ENCODE data around the gene KIF7.
"Not testable (repeated sequence)": the region's sequence is repeated elsewhere in the genome, so short reads cannot be mapped to it uniquely, and the experiment has no call there.

KIF7 gene, protein sequence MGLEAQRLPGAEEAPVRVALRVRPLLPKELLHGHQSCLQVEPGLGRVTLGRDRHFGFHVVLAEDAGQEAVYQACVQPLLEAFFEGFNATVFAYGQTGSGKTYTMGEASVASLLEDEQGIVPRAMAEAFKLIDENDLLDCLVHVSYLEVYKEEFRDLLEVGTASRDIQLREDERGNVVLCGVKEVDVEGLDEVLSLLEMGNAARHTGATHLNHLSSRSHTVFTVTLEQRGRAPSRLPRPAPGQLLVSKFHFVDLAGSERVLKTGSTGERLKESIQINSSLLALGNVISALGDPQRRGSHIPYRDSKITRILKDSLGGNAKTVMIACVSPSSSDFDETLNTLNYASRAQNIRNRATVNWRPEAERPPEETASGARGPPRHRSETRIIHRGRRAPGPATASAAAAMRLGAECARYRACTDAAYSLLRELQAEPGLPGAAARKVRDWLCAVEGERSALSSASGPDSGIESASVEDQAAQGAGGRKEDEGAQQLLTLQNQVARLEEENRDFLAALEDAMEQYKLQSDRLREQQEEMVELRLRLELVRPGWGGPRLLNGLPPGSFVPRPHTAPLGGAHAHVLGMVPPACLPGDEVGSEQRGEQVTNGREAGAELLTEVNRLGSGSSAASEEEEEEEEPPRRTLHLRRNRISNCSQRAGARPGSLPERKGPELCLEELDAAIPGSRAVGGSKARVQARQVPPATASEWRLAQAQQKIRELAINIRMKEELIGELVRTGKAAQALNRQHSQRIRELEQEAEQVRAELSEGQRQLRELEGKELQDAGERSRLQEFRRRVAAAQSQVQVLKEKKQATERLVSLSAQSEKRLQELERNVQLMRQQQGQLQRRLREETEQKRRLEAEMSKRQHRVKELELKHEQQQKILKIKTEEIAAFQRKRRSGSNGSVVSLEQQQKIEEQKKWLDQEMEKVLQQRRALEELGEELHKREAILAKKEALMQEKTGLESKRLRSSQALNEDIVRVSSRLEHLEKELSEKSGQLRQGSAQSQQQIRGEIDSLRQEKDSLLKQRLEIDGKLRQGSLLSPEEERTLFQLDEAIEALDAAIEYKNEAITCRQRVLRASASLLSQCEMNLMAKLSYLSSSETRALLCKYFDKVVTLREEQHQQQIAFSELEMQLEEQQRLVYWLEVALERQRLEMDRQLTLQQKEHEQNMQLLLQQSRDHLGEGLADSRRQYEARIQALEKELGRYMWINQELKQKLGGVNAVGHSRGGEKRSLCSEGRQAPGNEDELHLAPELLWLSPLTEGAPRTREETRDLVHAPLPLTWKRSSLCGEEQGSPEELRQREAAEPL (N-terminal part only)

DNA sequence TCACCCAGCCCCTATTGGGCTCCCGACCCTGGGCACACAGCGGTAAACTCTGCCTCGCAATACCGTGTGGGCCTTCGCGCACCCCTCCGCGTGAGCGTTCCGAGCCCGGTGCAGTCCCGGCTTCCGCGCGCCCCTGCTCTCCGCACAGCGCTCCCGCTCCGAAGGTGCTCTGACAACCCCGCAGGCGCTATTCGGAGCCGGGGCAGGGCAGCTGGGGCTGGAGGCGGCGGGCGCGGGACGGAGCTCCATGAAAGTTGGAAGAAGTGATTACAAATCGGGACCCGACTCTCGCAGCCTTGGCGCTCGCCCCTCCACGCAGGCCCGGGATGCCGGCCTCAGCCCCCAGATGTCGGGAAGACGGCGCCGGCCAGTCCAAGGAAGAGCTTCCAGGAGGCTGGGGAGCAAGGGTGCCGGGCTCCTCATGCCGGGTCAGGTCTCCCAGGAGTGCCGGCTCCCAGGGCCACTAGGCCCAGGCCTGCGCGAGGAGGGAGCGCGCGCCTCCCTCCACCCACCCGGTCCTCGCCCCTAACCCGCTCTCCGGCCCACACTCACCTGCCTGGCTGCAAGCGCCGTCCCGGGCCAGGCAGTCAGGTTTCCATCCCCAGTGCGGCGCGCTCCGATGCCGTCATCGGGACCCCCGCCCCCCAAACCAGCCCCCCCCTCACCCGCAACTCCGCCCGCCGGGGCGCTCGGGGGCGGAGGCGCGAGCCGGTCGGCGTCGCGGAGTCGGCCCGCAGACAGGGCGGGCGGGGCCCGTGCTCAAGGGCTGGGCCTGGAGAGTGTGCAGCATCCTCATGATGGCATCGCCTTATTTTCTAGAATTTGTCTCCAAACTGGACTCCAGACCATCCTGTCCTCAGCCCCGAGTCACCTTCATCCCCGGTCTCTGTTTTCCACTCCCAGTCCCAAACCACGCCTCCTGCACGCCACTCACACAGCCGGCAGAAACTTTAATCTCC is at the start of gene KIF7:
Gene KIF7, minus strand, starts transcription at position 621 of the 959 bp plus-strand sequence. CDS start 2,537 bp downstream, outside the sequence.
- no peak for DNase-seq (ENCODE audit: low read depth in 2 of 2)

- DNase-seq (ENCODE audit: low read depth in 2 of 2): no peak
Observed at GRCh38 chr15:89704411-89704810, 49.1 kb upstream of the KIF7 start.

DNA sequence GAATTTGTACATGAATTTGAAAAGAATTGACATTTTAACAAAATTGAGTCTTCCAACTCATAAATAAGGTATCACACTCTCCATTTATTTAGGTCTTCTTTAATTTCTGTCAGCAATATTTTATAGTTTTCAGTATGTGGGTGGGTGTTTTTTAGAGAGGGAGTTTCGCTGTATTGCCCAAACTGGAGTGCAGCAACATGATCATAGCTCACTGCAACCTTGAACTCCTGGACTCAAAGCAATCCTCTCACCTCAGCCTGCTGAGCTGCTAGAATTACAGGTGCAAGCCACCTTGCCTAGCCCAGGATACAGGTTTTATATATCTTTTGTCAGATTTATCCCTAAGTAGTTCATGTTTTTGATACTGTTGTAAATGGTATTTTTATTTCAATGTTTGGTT is 39.9 kb upstream of the KIF7 start:
- no peak for DNase-seq (ENCODE audit: low read depth in 2 of 2)

GRCh38 chr15:89693696-89694095 is 38.4 kb upstream of the KIF7 start:
- no peak for DNase-seq (ENCODE audit: low read depth in 2 of 2)

- no peak for DNase-seq (ENCODE audit: low read depth in 2 of 2)
Observed at GRCh38 chr15:89693091-89693490, 37.8 kb upstream of the KIF7 start.

DNA sequence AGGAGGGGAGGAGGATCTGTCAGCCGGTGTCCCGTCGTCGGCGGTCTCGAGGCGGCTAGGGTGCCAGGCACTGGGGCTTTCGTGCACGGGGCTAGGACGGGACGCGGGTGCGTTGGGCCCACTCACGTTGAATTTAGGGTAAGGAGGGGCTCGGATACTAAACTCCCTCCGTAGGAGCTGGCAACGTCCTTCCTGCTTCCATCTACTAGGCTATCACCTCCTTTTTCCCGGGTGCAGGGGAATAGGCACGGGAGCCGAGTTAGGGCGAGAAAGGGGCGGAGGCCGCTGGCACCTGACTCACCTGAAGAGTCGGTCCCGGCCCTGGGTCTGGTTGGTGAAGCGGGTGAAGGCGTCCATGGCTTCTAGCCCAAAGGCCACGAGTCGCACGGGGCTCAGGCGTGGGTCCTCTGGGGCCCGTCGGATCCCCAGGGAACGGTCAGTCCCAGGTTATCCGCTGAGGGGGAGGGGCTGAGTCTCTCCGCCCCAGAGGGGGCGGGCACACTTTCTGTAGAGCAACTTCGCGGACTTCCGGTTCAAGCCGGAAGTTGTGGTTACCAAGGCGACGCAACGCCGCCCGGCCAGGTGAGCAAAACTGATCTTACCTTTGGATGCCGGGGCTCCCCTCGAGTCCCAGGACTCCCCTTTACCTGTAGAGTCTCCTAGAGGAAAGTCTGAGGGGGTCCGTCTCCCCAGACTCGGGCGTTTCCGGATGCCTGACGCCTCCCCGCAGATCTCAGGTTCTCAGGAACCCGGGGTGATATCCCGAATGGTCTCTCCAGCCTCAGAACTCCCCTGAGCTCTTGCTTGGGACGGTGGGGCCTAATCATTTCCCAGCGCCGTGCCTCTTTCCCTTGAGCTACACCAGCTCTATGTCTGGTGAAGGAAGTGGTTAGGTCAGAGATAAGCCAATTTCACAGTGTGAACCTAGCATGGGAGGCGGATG is 35.3 kb upstream of the KIF7 start, which contains the start of the genes PEX11A and WDR93:
Gene PEX11A, minus strand, starts transcription at position 479 of the 943 bp plus-strand sequence. Its CDS starts 122 bp downstream, at position 357.
Gene WDR93, plus strand, starts transcription at position 536 of the 943 bp plus-strand sequence. CDS start 10,936 bp downstream, outside the sequence.
- DNase-seq (ENCODE audit: low read depth in 2 of 2): peak; percentile 60 to 70

- DNase-seq (ENCODE audit: low read depth in 2 of 2): not testable (repeated sequence)
Observed at GRCh38 chr15:89689930-89690275, 34.6 kb upstream of the KIF7 start.

DNA sequence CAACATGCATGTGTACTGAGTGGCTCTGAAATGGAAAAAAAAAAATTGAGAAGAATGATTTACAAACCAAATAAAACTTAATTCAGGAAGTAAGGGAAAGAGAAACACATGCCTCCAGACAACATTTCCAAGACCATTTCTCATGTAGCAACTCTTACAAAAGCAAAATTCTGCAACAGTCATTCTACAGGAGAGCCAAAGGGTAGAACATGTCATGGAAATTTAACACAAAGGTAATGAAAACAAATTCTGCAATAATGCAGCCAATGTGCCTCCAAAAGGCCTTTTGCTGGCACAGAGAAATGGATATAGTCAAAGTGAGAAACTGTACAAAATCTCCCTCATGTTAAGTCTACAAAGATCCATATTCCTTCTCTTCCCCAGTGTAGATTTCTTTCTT is 31.3 kb upstream of the KIF7 start:
- no peak for DNase-seq (ENCODE audit: low read depth in 2 of 2)

DNA sequence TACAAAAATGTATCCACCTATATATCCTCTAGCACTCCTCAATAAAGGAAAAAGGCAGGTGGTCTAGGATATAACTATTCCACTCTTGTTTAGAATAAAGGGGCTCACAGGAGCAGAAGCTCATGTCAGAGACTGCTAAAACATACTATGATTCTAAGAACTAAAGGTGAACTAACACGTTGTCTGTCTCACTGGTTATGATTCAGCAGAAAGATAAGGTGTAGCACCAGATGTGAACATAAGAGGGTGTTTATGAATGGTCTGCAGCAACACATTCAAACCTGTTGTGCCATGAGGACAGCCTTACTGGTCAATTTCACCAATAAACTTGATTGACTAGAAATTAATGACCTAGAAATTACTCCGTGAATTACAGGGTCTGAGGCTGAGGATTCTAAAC is 30.7 kb upstream of the KIF7 start:
- no peak for DNase-seq (ENCODE audit: low read depth in 2 of 2)

DNA sequence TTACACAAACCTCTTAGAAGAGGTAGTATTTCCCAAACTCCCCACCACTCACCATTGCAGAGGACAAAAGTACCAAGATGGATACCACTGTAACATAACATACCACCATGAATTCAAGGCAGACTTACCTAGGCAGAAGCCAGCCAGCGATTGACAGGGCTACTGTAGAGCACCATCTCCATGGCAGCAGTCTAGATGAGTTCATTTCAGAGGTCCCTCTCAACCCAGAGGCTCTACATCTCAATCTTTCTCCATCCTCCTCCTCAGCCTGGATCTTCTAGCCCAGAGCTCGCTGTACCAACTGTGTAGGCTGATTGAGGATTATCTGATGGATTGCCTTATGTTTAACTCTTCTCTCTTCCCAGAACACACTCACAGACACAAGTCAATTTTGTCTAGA is 25.9 kb upstream of the KIF7 start:
- no peak for DNase-seq (ENCODE audit: low read depth in 2 of 2)

DNA sequence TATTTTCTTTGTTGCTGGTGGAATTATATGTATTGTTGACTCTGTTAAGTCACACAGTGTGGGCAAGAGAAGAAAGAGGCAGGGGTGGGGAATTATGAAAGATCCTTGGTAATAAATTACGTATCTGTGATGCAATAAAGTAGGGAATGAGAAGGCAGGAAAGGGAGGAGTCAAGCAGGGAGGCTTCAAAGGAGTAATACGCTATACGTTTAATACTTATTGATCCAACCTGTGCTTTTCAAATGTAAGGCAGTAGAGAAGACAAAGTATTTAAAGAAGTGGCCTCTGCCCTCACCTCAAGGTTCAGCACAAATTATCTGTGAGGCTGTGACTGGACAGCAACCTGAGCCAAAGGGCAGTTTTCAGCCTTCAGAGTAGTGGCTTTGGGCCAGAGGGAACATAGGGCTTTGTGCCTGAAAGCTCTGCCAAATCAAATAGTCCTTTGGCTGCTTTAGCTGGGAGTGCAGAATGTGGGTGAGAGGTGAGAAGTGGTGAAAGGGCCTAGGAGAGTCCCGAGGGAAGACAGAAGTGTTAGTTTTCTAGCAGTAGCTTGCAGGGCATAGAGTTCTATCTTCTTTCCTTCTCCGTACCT is 25.1 kb upstream of the KIF7 start:
- no peak for DNase-seq (ENCODE audit: low read depth in 2 of 2)

GRCh38 chr15:89679212-89679611 is 23.9 kb upstream of the KIF7 start, which contains the start of gene PLIN1:
Gene PLIN1, minus strand, starts transcription at chr15:89679367. Its CDS starts 1,878 bp downstream, at chr15:89677489.
- no peak for DNase-seq (ENCODE audit: low read depth in 2 of 2)

- DNase-seq (ENCODE audit: low read depth in 2 of 2): no peak
Observed at GRCh38 chr15:89677381-89677780, 22.1 kb upstream of the KIF7 start.

GRCh38 chr15:89675606-89676005 is 20.3 kb upstream of the KIF7 start:
- DNase-seq (ENCODE audit: low read depth in 2 of 2): no peak

GRCh38 chr15:89674526-89674925 is 19.3 kb upstream of the KIF7 start:
- no peak for DNase-seq (ENCODE audit: low read depth in 2 of 2)

DNA sequence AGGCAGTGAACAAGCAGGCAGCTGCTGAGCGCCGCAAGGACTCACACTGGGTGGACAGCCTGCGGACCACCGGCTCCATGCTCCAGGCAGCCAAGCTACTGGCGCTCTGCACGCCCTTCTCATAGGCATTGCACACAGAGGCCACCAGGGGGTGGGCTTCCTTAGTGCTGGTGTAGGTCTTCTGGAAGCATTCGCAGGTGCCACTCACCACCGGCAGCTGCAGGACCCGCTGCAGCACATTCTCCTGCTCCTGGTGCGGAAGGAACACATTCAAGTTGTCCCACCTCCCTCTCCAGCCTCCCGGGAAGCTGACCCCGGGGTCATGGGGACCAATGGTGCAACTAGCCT is 17.9 kb upstream of the KIF7 start:
- DNase-seq (ENCODE audit: low read depth in 2 of 2): no peak

DNA sequence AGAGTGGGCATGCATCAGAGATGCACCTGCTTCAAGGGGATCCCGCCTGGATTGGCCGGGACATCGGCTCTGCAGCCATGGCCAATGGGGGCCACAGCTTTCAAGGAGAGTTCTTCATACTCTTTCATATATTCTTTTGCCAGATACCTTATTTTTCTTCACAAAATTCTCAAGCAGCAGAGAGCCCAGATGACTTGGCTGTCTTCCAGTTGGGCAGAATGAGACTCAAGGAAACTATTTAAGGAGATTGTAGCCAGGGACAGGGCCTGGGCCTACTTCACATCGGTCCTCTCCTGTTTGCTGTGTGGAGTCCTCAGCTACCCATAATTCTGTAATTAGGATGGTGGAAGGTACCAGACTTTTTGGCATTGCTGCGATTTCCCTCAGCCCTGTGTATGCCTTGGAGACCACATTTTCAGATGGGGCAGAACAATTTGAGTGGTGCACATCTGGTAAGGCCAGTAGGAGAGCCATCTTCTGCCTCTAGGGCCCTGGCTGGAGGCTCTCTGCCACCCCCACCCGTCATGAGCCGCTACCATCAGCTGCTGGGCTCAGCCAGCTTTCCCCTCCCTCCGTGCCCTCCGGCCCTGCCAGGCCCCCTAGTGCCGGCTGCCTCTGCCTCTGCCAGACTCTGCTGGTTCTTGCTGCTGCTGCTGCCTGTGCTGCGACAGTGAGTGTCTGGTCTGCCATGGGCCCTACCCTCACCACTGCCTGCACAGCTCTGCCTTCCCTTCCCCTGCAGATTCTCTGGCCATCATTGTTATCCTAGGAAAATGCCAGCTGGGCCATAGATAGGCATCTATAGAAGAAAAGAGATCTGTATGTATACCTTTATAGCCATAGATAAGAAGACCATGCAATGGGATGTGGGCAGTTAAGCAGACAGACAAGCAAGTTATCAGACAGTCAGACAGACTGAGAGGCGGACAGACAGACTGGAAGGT is 17.2 kb upstream of the KIF7 start:
- DNase-seq (ENCODE audit: low read depth in 2 of 2): no peak

GRCh38 chr15:89671687-89672086 is 16.4 kb upstream of the KIF7 start:
- DNase-seq (ENCODE audit: low read depth in 2 of 2): no peak

All from stimulated activated CD4-positive, alpha-beta T cell treated with anti-CD3 and anti-CD28 coated beads, Interleukin-1b, Interleukin-23, amount 100 ng/mL, for 4 hours (primary cell).